HG03565 (cell line): ENCODE results near the gene RAB27A.
"Not testable (repeated sequence)": the region's sequence is repeated elsewhere in the genome, so short reads cannot be mapped to it uniquely, and the experiment has no call there.

Experiments used
- ATAC-seq: cut with Tn5 transposase; IDR thresholded peaks from one replicate; pipeline ENCODE4 v1.9.1; 2021; ENCODE audit warnings: mild to moderate bottlenecking, moderate library complexity; ENCODE audit not compliant: unreplicated experiment

Gene RAB27A

GRCh38 chr15:55289746-55290527 lies at the start of gene RAB27A:
RAB27A (minus strand) TSS chr15:55289813; CDS start chr15:55234934, 54,879 bp downstream.
- peak; percentile 47 for ATAC-seq

GRCh38 chr15:55337160-55337559 lies 47.5 kb upstream of the RAB27A start:
- ATAC-seq, result no peak

- no peak for ATAC-seq
Observed at GRCh38 chr15:55334997-55335396, 45.4 kb upstream of the RAB27A start.

DNA sequence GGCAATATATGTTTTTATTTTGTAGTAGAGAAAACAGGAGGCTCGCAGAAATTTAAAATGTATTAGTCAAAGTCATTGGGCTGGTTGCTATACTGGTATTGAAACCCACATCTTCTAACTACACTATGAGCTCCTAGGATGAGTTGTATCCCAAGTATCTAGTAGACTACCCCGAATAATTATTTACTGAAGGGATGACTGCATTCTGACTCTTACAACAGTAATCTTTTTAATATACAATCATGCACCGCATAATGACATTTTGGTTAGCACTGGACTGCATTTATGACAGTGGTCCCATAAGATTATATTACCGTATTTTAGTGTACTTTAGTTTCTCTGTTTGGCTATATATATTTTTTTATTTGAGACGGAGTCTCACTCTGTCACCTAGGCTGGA lies 44.8 kb upstream of the RAB27A start:
- no peak for ATAC-seq

DNA sequence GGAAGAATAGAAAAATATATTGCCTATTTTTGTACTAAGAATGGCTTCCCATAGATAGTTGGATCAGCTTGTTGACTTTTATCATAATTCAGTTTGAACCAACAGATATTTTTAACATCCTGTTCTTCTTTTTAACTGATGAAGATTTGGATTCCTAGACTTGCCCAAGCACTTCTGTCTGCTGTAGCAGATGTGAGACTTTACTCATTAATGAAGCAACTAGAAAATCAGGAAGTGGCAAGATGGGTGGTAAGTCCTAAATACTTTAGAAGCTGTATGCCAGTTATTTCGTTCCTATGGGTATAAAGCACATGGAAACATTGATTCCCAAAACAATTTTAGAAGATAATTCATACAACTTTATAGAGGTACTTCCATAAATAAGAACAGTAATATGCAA lies 37.8 kb upstream of the RAB27A start:
- ATAC-seq, result no peak

- no peak for ATAC-seq
Observed at GRCh38 chr15:55322467-55322866, 32.9 kb upstream of the RAB27A start.

DNA sequence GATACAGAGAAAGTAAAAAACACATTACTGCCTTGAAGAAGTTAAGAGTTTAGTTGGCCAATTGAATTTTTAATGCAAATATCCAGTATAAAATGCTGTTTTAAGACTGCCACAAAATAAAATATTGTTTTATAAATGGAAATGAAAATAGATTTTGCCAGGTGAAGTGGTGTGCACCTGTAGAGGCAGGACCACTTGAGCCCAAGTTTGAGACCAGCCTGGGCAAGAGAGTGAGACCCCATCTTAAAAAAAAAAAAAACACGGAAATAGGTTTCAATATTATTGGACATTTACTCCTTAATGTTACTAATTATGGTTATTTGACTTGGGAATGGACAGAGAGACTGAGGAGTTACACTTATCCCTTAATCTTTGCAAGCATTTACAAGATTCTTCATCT lies 31.4 kb upstream of the RAB27A start:
- ATAC-seq, result no peak

GRCh38 chr15:55320238-55320550 lies 30.6 kb upstream of the RAB27A start:
- no peak for ATAC-seq

DNA sequence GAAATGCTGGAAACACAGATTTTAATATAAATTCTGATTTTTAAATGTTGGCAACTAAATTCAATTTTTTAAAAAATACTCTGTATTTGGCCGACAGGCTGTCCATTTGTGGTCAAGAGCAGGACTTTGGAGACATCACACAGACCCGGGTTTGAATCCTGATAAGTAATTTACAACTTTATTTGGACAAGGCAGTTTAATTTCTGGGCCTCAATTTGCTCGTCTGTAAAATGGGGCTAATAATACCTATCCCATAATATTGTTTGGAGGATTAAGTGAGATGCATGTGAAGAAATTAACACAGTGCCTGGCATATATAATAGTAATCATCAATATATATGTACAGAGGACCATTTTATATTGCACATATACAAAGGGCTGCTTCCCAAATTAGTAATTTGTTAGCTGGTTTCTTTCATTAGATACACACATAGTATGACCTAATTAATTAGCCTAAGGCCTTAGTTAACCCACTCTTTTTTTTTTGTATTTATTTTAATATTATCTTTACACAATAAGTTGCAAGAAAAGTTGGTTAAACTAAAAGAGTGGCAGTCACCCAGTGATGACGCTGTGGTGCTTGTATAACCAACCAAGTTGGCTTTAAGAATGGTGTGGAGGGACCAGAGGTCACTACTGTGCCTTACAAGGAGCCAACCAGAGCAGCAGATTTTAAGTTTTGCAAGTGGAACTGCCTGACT lies 30.1 kb upstream of the RAB27A start:
- ATAC-seq, result peak; percentile 49

- peak; percentile 71 for ATAC-seq
Observed at GRCh38 chr15:55318588-55319494, 29.2 kb upstream of the RAB27A start, which contains the start of the genes PIGB and PIGBOS1. PIGB (plus strand) TSS chr15:55319222; CDS start chr15:55319251, 29 bp downstream. PIGBOS1 (minus strand) TSS chr15:55319123; CDS start chr15:55317792, 1,331 bp downstream.

GRCh38 chr15:55302801-55303200 lies 13.2 kb upstream of the RAB27A start:
- not testable (repeated sequence) for ATAC-seq

DNA sequence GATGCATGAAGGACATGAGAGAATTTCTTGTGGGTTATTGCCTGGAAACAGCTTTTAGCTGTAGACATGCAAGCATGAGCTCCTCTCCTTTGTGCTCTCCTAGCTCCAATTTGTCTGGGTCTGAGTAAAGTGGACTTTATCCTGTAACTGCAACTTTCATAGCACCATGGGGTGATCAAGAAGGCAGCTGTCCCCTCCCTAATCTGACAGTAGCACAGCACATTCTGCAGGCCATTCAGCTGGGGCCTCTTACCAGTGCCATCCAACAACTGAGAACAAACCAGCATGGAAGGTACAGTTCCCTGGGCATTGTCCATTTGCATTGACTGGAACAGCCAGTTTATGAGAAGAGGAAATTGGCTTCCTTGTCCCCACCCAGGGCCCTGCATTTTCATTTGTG lies 7.7 kb upstream of the RAB27A start:
- no peak for ATAC-seq

- ATAC-seq, result peak; percentile 69
Observed at GRCh38 chr15:55290528-55291057, 980 bp upstream of the RAB27A start.

DNA sequence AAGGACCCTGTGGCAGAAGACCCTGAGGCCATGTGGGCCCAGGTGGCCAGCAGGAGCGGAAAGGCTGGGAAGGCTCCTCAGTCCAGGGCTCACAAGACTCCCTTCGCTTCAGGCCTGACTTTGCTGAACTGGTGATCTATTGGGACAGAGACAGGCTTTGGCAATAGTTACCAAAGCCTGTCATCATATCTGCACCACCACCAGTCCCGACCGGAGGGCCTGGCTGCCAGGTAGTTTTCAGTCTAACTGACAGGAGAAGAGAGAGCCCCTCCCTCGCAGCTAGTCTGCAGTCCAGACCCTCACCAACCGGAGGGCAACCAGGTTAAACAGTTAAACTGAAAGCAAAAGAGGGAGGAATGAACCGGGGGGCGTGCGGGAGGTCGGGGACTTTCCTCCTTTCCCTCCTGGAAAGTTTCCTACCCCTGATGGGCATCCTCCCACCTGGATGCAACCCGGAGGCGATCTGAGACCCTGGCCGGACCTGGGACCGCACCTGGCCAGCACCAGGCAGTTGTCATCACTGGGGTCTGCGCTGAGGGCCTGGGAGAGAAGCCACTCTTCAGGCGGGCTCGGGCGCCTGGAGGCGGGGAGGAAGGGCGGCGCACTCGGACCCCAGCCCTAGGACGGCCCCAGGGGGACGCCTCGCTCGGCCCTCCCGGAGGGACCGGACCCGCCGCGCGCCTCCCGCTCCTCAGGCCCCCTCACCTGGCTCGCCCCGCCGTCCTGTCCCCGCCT lies 435 bp downstream of the RAB27A start:
- peak; percentile 21 for ATAC-seq

- no peak for ATAC-seq
Observed at GRCh38 chr15:55288006-55288717, 1.5 kb downstream of the RAB27A start.

DNA sequence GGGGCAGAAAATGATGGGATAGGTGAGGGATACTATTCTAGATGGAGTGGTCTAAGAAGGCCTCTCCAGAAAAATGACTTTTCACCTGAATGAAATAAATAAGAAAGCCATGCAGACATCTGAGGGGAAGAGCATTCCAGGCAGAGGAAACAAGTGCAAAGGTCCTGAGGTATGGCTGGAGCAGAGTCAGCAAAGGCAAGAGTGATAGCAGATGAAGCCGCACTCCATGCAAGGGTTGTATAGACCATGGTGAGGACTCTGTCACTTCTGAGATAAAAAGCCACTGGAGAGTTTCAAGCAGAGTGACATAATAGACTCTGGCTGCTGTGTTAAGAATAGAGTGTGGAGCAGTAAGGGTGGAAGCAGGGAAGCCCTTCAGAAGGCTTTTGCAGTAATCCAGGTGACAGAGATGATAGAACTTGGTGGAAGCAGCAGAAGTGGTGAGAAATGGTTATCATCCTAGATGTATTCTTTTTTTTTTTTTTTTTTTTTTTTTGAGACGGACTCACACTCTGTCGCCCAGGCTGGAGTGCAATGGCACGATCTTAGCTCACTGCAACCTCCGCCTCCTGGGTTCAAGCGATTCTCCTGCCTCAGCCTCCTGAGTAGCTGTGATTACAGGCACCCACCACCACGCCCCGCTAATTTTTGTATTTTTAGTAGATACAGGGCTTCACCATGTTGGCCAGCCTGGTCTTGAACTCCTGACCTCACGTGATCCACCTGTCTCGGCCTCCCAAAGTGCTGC lies 3.0 kb downstream of the RAB27A start:
- ATAC-seq, result not testable (repeated sequence)

- ATAC-seq, result no peak
Observed at GRCh38 chr15:55284426-55284825, 5.2 kb downstream of the RAB27A start.

GRCh38 chr15:55283379-55284147 lies 6.0 kb downstream of the RAB27A start:
- no peak for ATAC-seq
